OCI-LY3 (cell line): ENCODE results near the gene HMGB2.

Experiments used
- EZH2phosphoT487 ChIP-seq: fragments of 200-600 bp; shearing (Covaris generic); IDR thresholded peaks from 2 replicates; pipeline ENCODE4 v1.6.1; 2018; ENCODE audit warnings: antibody characterized with exemption, mixed run types, low read depth
- TF ChIP-seq, protein P1 (sequence below): fragments of 200-600, 300-600 bp; sonication (generic); IDR thresholded peaks from 2 replicates; pipeline ENCODE4 v1.5.1; 2014; ENCODE audit warnings: antibody characterized with exemption, low read length, low read depth

DNA sequence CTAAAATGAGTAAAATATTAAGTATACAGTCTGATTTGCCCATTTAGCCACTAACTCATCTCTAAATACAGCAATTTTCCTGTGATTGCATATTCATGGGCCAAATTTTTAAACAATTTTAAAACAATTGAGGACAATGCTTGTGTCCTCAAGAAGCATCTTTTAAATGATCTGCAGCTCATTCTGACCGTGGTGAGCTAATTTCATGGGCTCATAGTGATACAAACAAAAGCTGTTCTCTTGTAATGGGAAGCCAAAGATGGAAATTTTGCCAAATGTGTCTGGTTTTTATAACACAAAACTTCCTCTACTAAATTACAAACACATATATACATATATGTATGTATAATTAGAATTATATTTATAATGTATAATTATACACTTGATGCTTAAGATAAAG, 39.7 kb downstream of the HMGB2 start:
- TF ChIP-seq, protein P1, sequence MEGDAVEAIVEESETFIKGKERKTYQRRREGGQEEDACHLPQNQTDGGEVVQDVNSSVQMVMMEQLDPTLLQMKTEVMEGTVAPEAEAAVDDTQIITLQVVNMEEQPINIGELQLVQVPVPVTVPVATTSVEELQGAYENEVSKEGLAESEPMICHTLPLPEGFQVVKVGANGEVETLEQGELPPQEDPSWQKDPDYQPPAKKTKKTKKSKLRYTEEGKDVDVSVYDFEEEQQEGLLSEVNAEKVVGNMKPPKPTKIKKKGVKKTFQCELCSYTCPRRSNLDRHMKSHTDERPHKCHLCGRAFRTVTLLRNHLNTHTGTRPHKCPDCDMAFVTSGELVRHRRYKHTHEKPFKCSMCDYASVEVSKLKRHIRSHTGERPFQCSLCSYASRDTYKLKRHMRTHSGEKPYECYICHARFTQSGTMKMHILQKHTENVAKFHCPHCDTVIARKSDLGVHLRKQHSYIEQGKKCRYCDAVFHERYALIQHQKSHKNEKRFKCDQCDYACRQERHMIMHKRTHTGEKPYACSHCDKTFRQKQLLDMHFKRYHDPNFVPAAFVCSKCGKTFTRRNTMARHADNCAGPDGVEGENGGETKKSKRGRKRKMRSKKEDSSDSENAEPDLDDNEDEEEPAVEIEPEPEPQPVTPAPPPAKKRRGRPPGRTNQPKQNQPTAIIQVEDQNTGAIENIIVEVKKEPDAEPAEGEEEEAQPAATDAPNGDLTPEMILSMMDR, result no peak
- TF ChIP-seq EZH2phosphoT487, result no peak
